Hepatocyte (in vitro differentiated cells): ENCODE results near the gene NME1. TPM values are rescaled to one million over a fixed set of nuclear protein-coding genes. Genes with fewer than 3 reads are reported as not detected.

ENCODE experiments used
- DNase-seq: peaks from one replicate; pipeline ENCODE4 v3.0.0-alpha.2; 2016; ENCODE audit warnings: low spot score
- H2AFZ ChIP-seq: fragments of 200-600 bp; sonication (generic); 2 replicates; pipeline ENCODE4 v1.6.0; 2016; ENCODE audit warnings: antibody characterized with exemption, mild to moderate bottlenecking
- H3K27ac ChIP-seq: fragments of 200-600 bp; sonication (generic); 2 replicates; pipeline ENCODE4 v1.5.1; 2016; ENCODE audit warnings: mild to moderate bottlenecking
- H3K27me3 ChIP-seq: fragments of 200-600 bp; sonication (generic); 2 replicates; pipeline ENCODE4 v1.6.1; 2016
- H3K36me3 ChIP-seq: fragments of 200-600 bp; sonication (generic); replicated peaks from 2 replicates; pipeline ENCODE4 v1.5.1; 2016; ENCODE audit warnings: low read depth; ENCODE audit not compliant: insufficient read depth
- H3K4me1 ChIP-seq: fragments of 200-600 bp; sonication (generic); 2 replicates; pipeline ENCODE4 v1.5.1; 2016; ENCODE audit warnings: mild to moderate bottlenecking, moderate library complexity; ENCODE audit not compliant: insufficient read depth
- H3K4me2 ChIP-seq: fragments of 200-600 bp; sonication (generic); 2 replicates; pipeline ENCODE4 v1.6.0; 2016
- H3K4me3 ChIP-seq: fragments of 200-600 bp; sonication (generic); 2 replicates; pipeline ENCODE4 v1.5.1; 2016; ENCODE audit warnings: mild to moderate bottlenecking
- H3K79me2 ChIP-seq: fragments of 200-600 bp; sonication (generic); 2 replicates; pipeline ENCODE4 v1.6.0; 2017; ENCODE audit warnings: mild to moderate bottlenecking
- H3K9me2 ChIP-seq: fragments of 200-600 bp; sonication (generic); replicated peaks from 2 replicates; pipeline ENCODE4 v1.6.0; 2017; ENCODE audit warnings: mild to moderate bottlenecking; ENCODE audit not compliant: insufficient read depth
- H3K9me3 ChIP-seq: fragments of 200-600 bp; sonication (generic); 2 replicates; pipeline ENCODE4 v1.5.1; 2016; ENCODE audit warnings: low read depth, mild to moderate bottlenecking
- H4K20me1 ChIP-seq: fragments of 200-600 bp; sonication (generic); 2 replicates; pipeline ENCODE4 v1.6.0; 2016; ENCODE audit warnings: mild to moderate bottlenecking; ENCODE audit not compliant: insufficient read depth, poor library complexity, severe bottlenecking
- CTCF ChIP-seq: fragments of 200-600 bp; sonication (generic); IDR thresholded peaks from 2 replicates; pipeline ENCODE4 v1.5.1; 2016; ENCODE audit warnings: antibody characterized with exemption, mild to moderate bottlenecking; ENCODE audit not compliant: poor library complexity
- EZH2 ChIP-seq: fragments of 200-600 bp; sonication (generic); IDR thresholded peaks from 2 replicates; pipeline ENCODE4 v1.6.1; 2016; ENCODE audit warnings: antibody characterized with exemption, mild to moderate bottlenecking, borderline replicate concordance
- EZH2phosphoT487 ChIP-seq: fragments of 200-600 bp; sonication (generic); IDR thresholded peaks from one replicate; pipeline ENCODE4 v1.6.1; 2018; ENCODE audit warnings: antibody characterized with exemption, mild to moderate bottlenecking, low read depth, moderate library complexity; ENCODE audit not compliant: unreplicated experiment, severe bottlenecking
- WGBS: methylation state at CpG from one replicate; pipeline ENCODE4 v1.1.6; 2016; ENCODE audit warnings: low lambda C conversion rate; ENCODE audit errors: missing lambda C conversion rate; 5-methylcytosine and 5-hydroxymethylcytosine counted together
- polyA plus RNA-seq: library from polyadenylated mRNA; unstranded; fragments of >200 nt; fragmentation: Nextera tagmentation; extraction: Ambion mirVana; gene quantifications from 2 replicates; pipeline ENCODE4 v1.2.1, GENCODE V29; 2016
- total RNA-seq: library from RNA; depleted of rRNA; stranded (reverse); fragments of >200 nt; gene quantifications from 2 replicates; pipeline ENCODE4 v1.2.3, GENCODE V29; 2014

NME1 gene
- total and polyA plus RNA-seq, 2 experiments from 2014 or later, result 50.9 to 122 TPM

DNA sequence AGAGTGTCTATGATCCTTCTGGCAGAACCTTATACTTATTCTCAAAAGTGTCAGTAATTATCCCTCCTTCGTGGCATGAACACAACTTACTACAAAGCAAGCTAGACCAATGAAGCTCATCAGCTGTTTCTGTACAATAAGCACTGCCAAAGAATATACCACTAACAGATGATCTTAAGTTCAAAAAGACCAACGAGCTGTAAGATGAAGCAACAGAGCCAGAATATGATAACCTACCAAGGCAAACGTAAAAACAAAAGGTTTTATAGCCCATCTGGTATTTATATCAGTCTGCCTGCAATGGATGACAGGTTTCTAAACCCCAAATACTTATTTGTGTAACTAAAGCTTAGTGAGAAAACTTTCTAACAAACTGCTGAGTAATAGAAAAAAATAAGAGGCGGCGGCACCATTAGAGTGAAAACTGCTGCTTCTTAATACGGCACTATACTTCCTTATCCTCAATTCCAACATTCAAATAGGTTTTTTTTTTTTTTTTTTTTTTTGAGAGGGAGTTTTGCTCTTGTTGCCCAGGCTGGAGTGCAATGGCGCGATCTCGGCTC is 35.0 kb downstream of the NME1 start:
- no peaks in the 10 kb centered on the region for H3K4me1 ChIP-seq
- no peak for TF ChIP-seq CTCF
- TF ChIP-seq EZH2phosphoT487, result no peak
- TF ChIP-seq EZH2, result no peak
- 68% methylated on average over 9 of the region's 9 CpGs for WGBS
- H3K9me3 ChIP-seq, result no peaks in the 10 kb centered on the region
- H3K27ac ChIP-seq, result no peak overlapping the region
- H3K4me2 ChIP-seq, result no peak overlapping the region
- no peaks in the 10 kb centered on the region for H3K9me2 ChIP-seq
- H3K36me3 ChIP-seq, result no peaks in the 10 kb centered on the region
- no peaks in the 10 kb centered on the region for H3K79me2 ChIP-seq
- H3K27me3 ChIP-seq, result no peaks in the 10 kb centered on the region
- H4K20me1 ChIP-seq, result no peaks in the 10 kb centered on the region
- no peak overlapping the region for H3K4me3 ChIP-seq
- H2AFZ ChIP-seq, result no peak overlapping the region
- peak; percentile 7 for DNase-seq

DNA sequence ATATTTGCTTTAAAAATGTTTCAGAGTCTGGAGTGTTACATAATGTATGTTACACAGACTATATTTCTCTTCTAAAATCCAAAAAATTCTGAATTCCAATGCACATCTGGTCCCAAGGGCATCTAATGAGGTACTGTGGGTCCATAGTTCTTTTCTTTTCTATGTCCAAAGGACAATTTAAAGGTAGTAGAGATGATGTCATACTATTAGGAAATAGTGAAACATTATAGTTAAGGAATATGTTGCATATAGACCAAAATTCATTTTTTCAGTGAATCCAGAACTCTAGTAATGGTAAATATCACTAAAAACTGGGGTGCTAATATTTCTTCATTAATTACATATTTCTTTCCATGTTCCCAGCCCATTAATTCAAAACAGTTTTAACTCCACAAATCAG is 35.8 kb downstream of the NME1 start:
- DNase-seq, result no peak
- Histone ChIP-seq H3K79me2 (no peaks in the 10 kb centered on the region), H3K9me3 (no peaks in the 10 kb centered on the region), H4K20me1 (no peaks in the 10 kb centered on the region), H3K36me3 (no peaks in the 10 kb centered on the region), H3K27ac (no peak overlapping the region), H2AFZ (no peak overlapping the region), H3K4me2 (no peak overlapping the region), H3K9me2 (no peaks in the 10 kb centered on the region), H3K27me3 (no peaks in the 10 kb centered on the region), H3K4me3 (no peak overlapping the region), H3K4me1 (no peaks in the 10 kb centered on the region)
- TF ChIP-seq EZH2phosphoT487, result no peak

DNA sequence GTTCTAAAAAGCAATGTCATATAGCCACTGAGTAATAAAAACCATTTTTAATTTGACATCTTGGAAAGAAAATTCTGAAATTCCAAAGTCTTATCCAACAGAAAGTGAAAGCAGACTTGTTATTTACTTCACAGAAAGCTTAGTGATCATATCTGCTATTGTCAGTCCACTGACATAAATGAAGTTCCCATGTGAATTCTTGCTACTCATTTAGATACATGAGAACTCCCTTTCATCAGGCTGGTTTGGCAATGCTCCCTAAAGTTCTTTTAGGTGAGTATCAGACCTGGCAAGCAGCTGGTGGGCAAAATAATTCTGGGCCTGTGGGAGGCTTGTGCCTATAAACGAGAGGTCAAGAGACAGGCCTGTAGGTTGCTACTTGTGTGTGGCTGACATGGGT is 36.3 kb downstream of the NME1 start:
- no peak overlapping the region for H2AFZ ChIP-seq

GRCh38 chr17:51191895-51192294 is 38.5 kb downstream of the NME1 start:
- no peaks in the 10 kb centered on the region for H3K36me3 ChIP-seq
- 95% methylated on average over 2 of the region's 2 CpGs for WGBS
- H3K4me2 ChIP-seq, result no peak overlapping the region
- no peak overlapping the region for H3K27ac ChIP-seq
- TF ChIP-seq EZH2phosphoT487 (no peak), CTCF (no peak), EZH2 (no peak)
- no peaks in the 10 kb centered on the region for H3K27me3 ChIP-seq
- H4K20me1 ChIP-seq, result no peaks in the 10 kb centered on the region
- H2AFZ ChIP-seq, result no peak overlapping the region
- H3K79me2 ChIP-seq, result no peaks in the 10 kb centered on the region
- no peaks in the 10 kb centered on the region for H3K9me2 ChIP-seq
- no peaks in the 10 kb centered on the region for H3K9me3 ChIP-seq
- no peaks in the 10 kb centered on the region for H3K4me1 ChIP-seq
- DNase-seq, result no peak
- no peak overlapping the region for H3K4me3 ChIP-seq

More for the DNA sequence above, 36.3 kb downstream of the NME1 start:
- Histone ChIP-seq H3K36me3 (no peaks in the 10 kb centered on the region), H4K20me1 (no peaks in the 10 kb centered on the region), H3K9me3 (no peaks in the 10 kb centered on the region), H3K27ac (no peak overlapping the region), H3K79me2 (no peaks in the 10 kb centered on the region), H3K4me3 (no peak overlapping the region), H3K4me1 (no peaks in the 10 kb centered on the region), H3K27me3 (no peaks in the 10 kb centered on the region), H3K4me2 (no peak overlapping the region), H3K9me2 (no peaks in the 10 kb centered on the region)
- WGBS, result 88% methylated on average over 1 of the region's 1 CpG
- TF ChIP-seq CTCF, result no peak
- no peak for TF ChIP-seq EZH2
- no peak for DNase-seq
